CD4-positive, alpha-beta T cell (primary cell): Measurements from ENCODE around the gene CD74. TPM values are rescaled to one million over a fixed set of nuclear protein-coding genes. Genes with fewer than 3 reads are reported as not detected.
A peak's percentile ranks its signal among the peaks of the same experiment; 100 is the strongest.

ENCODE experiments used
- ATAC-seq: fragments of 200-7000 bp; cut with Tn5 transposase; one replicate; pipeline ENCODE4 v1.10.0; 2022; ENCODE audit warnings: mild to moderate bottlenecking; ENCODE audit not compliant: poor library complexity
- CTCF ChIA-PET: fragments of 350-600 bp; sonication (Branson Sonifier 250); formaldehyde crosslinking; loops from one replicate; lab custom pipeline; 2021; ENCODE audit warnings: antibody characterized with exemption, inconsistent platforms; lab: Charles Lee
- POLR2A ChIA-PET: fragments of 350-600 bp; sonication (Branson Sonifier 250); formaldehyde crosslinking; loops from one replicate; lab custom pipeline; 2021; ENCODE audit warnings: antibody characterized with exemption, inconsistent platforms; lab: Charles Lee
- DNase-seq, 14 experiments: peaks; one replicate each; pipeline ENCODE4 v3.0.0-alpha.2; 2013 to 2020; ENCODE audit warnings: mixed read lengths in 2 of 14
- H3K27ac ChIP-seq, 2 donors: one replicate each; pipeline versions ENCODE4 v1.5.1 to v1.7.0; 2013; ENCODE audit warnings: low read length in 2 of 2, low read depth in 1 of 2, mild to moderate bottlenecking in 1 of 2
- H3K27me3 ChIP-seq, 2 experiments: 1 replicate in 1 of 2; 2 replicates in 1 of 2; pipeline versions ENCODE4 v1.6.1 to v1.7.0; 2013; ENCODE audit warnings: low read length in 2 of 2, control low read depth in 1 of 2, mild to moderate bottlenecking in 1 of 2, moderate library complexity in 1 of 2; ENCODE audit not compliant: insufficient read depth in 2 of 2, control insufficient read depth in 1 of 2
- H3K36me3 ChIP-seq: one replicate; pipeline ENCODE4 v1.6.1; 2013; ENCODE audit warnings: low read length, control low read depth; ENCODE audit not compliant: insufficient read depth
- H3K4me1 ChIP-seq: one replicate; pipeline ENCODE4 v1.6.1; 2013; ENCODE audit warnings: low read length, control low read depth; ENCODE audit not compliant: insufficient read depth
- H3K4me3 ChIP-seq: one replicate; pipeline ENCODE4 v1.5.1; 2013; ENCODE audit warnings: mild to moderate bottlenecking, low read length, moderate library complexity
- H3K9me3 ChIP-seq, 2 experiments: 1 replicate in 1 of 2; 2 replicates in 1 of 2; pipeline versions ENCODE4 v1.6.1 to v1.7.0; 2013; ENCODE audit warnings: low read length in 2 of 2, mild to moderate bottlenecking in 2 of 2, control low read depth in 1 of 2, moderate library complexity in 1 of 2; ENCODE audit not compliant: control insufficient read depth in 1 of 2, insufficient read depth in 1 of 2
- H3K27ac Mint-ChIP-seq: one replicate; pipeline ENCODE4 v1.8.0; 2020; ENCODE audit warnings: mixed read lengths
- H3K27me3 Mint-ChIP-seq: one replicate; pipeline ENCODE4 v1.8.0; 2021; ENCODE audit warnings: mixed read lengths
- H3K36me3 Mint-ChIP-seq: one replicate; pipeline ENCODE4 v1.8.0; 2021; ENCODE audit warnings: low read depth, mixed read lengths
- H3K4me1 Mint-ChIP-seq: one replicate; pipeline ENCODE4 v1.8.0; 2021; ENCODE audit warnings: low read depth, mixed read lengths
- H3K4me3 Mint-ChIP-seq: one replicate; pipeline ENCODE4 v1.8.0; 2020; ENCODE audit warnings: mild to moderate bottlenecking, mixed read lengths
- H3K9me3 Mint-ChIP-seq: one replicate; pipeline ENCODE4 v1.8.0; 2020; ENCODE audit warnings: mixed read lengths
- intact Hi-C, 2 experiments: fragments of 100-400 bp; cut with DNase I in 1 of 2; cut with micrococcal nuclease in 1 of 2; formaldehyde crosslinking; loops; one replicate each; pipeline versions ENCODE4 v1.15.1 to v1.9.0; 2023 to 2025; cut with DNase I, micrococcal nuclease
- total RNA-seq, 174 experiments: library from RNA in 2 of 174; stranded (reverse) in 2 of 174; gene quantifications; one replicate each; pipeline ENCODE4 v1.2.3 and lab custom pipeline; 2021 to 2026
- TF ChIP-seq, protein P1 (sequence below): fragments of 200-600 bp; IDR thresholded peaks from one replicate; pipeline ENCODE4 v1.8.0; 2022; ENCODE audit warnings: antibody characterized with exemption, mild to moderate bottlenecking

Gene CD74
- total RNA-seq, 2 experiments from 2014 or later: 299 to 303 TPM

DNA sequence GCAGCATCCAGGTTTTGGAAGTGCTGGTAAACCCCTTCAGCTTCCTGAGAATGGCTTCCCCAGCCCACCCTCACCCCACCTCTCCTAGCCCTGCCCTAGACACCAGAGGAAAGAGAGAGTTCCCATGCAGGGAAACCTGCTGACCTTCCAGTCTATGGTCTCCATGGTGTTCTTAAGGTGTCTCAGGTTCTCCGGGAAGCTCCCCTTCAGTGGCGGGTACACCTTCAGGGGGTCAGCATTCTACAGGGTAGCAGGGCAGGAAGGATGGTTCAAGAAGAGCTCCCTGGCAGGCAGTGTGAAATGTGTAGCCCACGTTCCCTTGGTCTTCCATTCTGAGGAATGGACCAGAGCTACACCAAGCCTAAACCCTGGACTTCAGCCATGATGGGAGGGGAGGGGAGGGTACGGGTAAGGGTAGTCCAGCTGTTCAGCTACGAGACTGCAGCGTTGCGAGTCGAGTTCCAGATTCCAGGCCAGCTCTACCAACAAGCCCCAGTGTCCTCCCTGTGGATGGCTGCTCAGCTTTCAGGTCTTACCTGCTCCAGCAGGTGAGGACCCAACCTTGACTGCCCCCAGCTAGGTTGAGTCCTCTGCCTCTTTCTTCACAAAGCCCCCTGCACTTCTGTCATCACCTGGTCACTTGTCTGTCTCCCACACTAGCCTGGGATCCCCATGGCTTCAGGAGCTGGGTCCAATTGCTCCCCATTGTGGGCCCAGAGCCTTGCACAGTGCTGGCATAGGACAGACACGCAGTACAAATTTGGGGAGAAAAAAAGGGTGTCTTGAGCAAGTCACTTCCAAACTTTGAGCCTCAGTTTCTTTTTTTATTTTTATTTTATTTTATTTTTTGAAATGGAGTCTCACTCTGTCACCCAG lies 7.5 kb downstream of the CD74 start:
- DNase-seq (no peak), ATAC-seq (no peak)
- H3K27ac Mint-ChIP-seq: no peak overlapping the region
- H3K9me3 Mint-ChIP-seq: no peaks in the 10 kb centered on the region
- Histone ChIP-seq H3K27ac (no peak overlapping the region), H3K4me1 (peaks cover 29% of the 10 kb centered on the region), H3K9me3 (no peaks in the 10 kb centered on the region), H3K27me3 (no peaks in the 10 kb centered on the region), H3K4me3 (no peak overlapping the region), H3K36me3 (peaks cover 76% of the 10 kb centered on the region)
- intact Hi-C loops: loop anchor here in 1 of 2 experiments (5.0 kb wide), 1 partner anchor 43 kb away; no protein-coding TSS in a partner anchor
- no peak overlapping the region for H3K4me3 Mint-ChIP-seq
- H3K36me3 Mint-ChIP-seq: peaks cover 68% of the 10 kb centered on the region
- ChIA-PET CTCF (no interaction called here), POLR2A (no interaction called here)
- no peaks in the 10 kb centered on the region for H3K27me3 Mint-ChIP-seq
- TF ChIP-seq, protein P1, sequence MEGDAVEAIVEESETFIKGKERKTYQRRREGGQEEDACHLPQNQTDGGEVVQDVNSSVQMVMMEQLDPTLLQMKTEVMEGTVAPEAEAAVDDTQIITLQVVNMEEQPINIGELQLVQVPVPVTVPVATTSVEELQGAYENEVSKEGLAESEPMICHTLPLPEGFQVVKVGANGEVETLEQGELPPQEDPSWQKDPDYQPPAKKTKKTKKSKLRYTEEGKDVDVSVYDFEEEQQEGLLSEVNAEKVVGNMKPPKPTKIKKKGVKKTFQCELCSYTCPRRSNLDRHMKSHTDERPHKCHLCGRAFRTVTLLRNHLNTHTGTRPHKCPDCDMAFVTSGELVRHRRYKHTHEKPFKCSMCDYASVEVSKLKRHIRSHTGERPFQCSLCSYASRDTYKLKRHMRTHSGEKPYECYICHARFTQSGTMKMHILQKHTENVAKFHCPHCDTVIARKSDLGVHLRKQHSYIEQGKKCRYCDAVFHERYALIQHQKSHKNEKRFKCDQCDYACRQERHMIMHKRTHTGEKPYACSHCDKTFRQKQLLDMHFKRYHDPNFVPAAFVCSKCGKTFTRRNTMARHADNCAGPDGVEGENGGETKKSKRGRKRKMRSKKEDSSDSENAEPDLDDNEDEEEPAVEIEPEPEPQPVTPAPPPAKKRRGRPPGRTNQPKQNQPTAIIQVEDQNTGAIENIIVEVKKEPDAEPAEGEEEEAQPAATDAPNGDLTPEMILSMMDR: no peak
- peaks cover 7% of the 10 kb centered on the region for H3K4me1 Mint-ChIP-seq

DNA sequence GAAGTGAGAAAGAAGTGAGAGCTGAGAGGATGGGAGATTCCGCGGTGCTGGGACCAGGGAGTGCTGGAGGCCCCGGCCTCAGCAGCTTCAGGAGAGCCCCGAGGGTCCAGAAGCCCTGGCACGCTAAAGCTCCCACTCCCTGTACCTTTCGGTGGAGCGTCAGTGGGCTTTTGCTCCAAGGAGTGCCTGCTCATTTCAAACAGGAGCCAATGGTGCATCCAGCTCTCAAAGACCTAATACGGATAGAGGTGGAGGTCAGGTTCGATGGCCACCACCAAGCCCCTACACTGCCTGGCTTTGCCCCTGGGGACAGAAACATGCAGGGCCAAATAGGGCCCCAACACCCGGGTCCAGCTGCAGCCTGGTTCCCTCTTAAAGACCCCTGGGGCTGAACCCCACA lies 8.2 kb downstream of the CD74 start:
- H3K9me3 ChIP-seq: no peaks in the 10 kb centered on the region
- Mint-ChIP-seq H3K4me1 (peaks cover under 1% of the 10 kb centered on the region), H3K36me3 (peaks cover 71% of the 10 kb centered on the region), H3K4me3 (no peak overlapping the region), H3K9me3 (no peaks in the 10 kb centered on the region), H3K27me3 (no peaks in the 10 kb centered on the region), H3K27ac (no peak overlapping the region)
- peaks cover 82% of the 10 kb centered on the region for H3K36me3 ChIP-seq
- ATAC-seq: no peak
- ChIA-PET CTCF (no interaction called here), POLR2A (no interaction called here)
- no peak overlapping the region for H3K4me3 ChIP-seq
- intact Hi-C loops: loop anchor here in 1 of 2 experiments (5.0 kb wide), 1 partner anchor 42 kb away; no protein-coding TSS in a partner anchor
- no peak overlapping the region for H3K27ac ChIP-seq
- peaks cover 23% of the 10 kb centered on the region for H3K4me1 ChIP-seq
- H3K27me3 ChIP-seq: no peaks in the 10 kb centered on the region
- no peak for DNase-seq
- TF ChIP-seq, protein P1: no peak

DNA sequence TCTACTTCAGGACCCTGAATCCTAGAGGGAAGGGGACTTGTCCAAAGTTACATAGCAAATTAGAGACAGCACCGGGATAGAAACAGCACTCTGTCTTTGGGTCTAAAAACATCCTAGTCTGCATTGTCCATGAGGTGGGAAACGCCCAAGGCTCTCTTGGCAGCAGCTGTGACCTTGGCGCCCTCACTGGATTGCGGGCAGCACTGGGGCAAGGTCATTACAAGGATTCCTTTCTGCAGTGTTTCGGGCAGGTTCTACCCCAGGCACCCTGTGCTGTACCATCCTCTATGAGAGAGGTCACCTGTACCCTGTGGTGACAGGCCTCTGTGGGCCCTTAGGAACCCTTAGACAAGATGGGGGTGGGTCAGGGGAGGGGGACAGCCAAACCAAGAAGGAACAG lies 8.6 kb downstream of the CD74 start:
- no peaks in the 10 kb centered on the region for H3K4me1 Mint-ChIP-seq
- no peak overlapping the region for H3K4me3 Mint-ChIP-seq
- ChIA-PET CTCF (no interaction called here), POLR2A (no interaction called here)
- Histone ChIP-seq H3K27me3 (no peaks in the 10 kb centered on the region), H3K4me3 (no peak overlapping the region), H3K9me3 (no peaks in the 10 kb centered on the region), H3K27ac (no peak overlapping the region), H3K4me1 (peaks cover 20% of the 10 kb centered on the region), H3K36me3 (peaks cover 86% of the 10 kb centered on the region)
- no peak for ATAC-seq
- no peaks in the 10 kb centered on the region for H3K27me3 Mint-ChIP-seq
- H3K36me3 Mint-ChIP-seq: peaks cover 74% of the 10 kb centered on the region
- intact Hi-C loops: loop anchor here in 1 of 2 experiments (5.0 kb wide), 1 partner anchor 42 kb away; no protein-coding TSS in a partner anchor
- TF ChIP-seq, protein P1: no peak
- no peaks in the 10 kb centered on the region for H3K9me3 Mint-ChIP-seq
- H3K27ac Mint-ChIP-seq: peak overlapping the region; percentile 54
- no peak for DNase-seq
